NCI-H187 treated with DMSO at 0.1 percent for 48 hours (cell line): Measurements from ENCODE around the gene PAX2.
"Not testable (repeated sequence)": the region's sequence is repeated elsewhere in the genome, so short reads cannot be mapped to it uniquely, and the experiment has no call there.

Experiments used
- DNase-seq: peaks from one replicate; lab custom pipeline; 2025; lab: John Stamatoyannopoulos, UW

Gene PAX2

DNA sequence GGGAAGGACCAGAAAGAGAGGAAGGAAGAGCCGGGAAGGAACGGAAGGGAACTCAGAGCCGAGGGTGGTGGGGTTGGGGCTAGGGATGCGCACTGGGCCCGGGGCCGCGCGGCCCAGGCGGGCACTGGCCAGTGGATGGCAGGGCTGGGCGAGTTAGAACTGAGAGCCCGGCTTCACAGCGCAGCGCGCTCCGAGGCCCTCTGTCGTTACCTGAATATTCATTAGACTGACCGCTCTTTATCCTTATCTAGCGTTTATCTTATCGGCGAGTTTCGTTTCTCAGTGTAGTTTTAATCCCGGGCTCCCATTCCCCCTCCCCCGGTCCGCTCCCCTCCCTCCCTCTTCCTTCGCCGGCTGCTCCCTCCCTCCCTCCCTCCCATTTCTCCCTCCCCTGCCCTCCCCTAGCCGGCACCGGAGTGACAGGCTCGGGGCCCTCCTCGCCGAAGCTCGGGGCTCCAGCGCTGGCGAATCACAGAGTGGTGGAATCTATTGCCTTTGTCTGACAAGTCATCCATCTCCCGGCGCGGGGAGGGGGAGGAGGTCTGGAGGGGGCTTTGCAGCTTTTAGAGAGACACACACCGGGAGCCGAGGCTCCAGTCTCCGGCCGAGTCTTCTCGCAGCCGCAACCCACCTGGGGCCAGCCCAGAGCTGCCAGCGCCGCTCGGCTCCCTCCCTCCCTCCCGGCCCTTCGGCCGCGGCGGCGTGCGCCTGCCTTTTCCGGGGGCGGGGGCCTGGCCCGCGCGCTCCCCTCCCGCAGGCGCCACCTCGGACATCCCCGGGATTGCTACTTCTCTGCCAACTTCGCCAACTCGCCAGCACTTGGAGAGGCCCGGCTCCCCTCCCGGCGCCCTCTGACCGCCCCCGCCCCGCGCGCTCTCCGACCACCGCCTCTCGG, at the start of gene PAX2:
Gene PAX2 (plus strand): TSS at position 596 of the 895 bp plus-strand sequence. CDS start 679 bp downstream, outside the sequence.
- DNase-seq: no peak

DNA sequence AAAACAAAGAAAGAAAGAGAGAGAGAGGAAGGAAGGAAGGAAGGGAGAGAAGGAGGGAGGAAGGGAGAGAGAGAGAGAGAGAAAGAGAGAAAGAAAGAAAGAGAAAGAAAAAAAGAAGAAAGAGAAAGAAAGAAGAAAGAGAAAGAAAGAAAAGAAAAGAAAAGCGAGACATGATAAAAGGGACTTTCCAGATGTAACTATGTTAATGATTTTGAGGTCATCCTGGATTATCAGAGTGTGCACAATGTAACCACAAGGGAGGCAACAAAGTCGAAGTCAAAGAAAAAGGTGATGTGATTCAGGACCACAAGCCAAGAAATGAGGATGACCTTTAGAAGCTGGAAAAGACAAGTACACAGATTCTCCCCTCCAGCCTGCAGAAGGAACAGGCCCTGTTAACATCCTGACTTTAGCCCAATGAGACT, 48.9 kb upstream of the PAX2 start:
- DNase-seq: no peak

DNA sequence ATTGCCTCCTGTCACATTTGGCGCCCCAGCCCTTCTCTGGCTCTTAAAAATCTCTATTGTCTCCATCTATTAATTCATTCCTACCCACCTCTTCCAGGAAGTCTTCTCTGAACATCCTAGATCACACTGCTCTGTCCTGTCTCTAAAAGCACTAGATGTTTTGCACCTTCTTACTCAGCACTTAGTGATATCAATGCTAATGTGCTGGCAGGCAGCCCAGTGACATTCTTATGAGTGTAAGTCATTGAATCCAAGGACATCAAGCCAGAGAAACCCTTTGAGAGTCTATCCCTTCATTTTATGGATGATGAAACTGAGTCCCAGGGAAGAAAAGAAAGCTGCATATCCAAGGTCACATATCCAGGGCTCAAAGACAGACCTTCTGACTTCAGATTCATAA, 48.3 kb upstream of the PAX2 start:
- no peak for DNase-seq

DNA sequence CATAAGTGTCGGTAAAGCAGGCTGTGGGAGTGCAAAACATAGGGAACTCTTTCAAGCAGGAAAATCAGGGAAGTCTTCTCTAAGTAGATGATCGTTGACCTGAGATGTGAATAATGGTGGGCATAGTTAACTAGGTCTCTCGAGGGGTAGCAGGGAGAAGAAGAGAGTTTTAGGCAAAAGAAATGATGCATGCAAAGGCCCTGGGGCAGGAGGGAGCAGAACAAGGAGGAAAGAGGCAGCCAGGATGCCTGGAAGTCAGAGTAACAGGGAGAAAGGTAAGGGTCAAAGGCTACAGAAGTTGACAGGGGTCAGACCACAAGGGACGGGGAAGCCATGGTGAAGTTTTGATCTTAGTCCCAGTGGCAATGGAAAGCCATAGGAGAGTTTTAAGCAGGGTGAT, 47.8 kb upstream of the PAX2 start:
- DNase-seq: no peak

DNA sequence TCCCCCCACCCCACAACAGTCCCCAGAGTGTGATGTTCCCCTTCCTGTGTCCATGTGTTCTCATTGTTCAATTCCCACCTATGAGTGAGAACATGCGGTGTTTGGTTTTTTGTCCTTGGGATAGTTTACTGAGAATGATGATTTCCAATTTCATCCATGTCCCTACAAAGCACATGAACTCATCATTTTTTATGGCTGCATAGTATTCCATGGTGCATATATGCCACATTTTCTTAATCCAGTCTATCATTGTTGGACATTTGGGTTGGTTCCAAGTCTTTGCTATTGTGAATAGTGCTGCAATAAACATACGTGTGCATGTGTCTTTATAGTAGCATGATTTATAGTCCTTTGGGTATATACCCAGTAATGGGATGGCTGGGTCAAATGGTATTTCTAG, 43.7 kb upstream of the PAX2 start:
- DNase-seq: not testable (repeated sequence)

DNA sequence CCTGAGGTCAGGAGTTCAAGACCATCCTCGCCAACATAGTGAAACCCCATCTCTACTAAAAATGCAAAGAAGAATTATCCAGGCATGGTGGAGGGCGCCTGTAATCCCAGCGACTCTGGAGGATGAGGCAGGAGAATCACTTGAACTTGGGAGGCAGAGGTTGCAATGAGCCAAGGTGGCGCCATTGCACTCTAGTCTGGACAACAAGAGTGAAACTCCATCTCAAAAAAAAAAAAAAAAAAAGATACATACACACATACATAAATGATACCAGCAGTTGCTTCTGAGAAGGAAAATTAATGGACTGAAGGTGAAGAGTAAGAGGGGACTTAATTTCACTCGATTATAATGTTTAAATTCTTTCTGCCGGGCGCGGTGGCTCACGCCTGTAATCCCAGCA, 40.2 kb upstream of the PAX2 start:
- DNase-seq: no peak

DNA sequence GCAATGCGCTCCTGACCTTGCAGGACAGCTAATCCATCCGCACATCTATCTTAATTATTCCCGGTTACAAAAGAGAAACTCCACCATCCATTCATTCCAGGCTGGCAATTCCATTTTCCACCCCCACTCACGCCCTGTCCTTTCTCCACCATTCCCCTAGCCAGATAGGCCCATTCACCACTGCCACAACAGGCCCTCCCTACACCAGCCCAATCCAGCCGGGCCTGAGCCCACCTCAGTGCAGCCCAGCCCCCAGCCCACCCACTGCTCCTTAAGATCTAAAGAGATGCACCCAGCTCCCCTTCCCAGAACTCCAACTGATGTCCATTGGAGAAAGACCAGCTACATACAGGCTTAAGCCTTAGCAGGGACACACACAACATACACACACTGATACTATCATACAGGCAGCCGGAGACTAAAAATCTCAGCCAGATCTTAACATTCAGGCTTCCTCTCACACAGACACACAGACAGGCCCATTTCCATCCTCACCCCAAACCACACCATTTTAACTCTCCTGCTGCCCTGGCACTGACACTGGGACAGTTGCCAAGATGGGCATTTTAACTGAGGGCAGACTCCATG, 38.0 kb upstream of the PAX2 start:
- DNase-seq: no peak

DNA sequence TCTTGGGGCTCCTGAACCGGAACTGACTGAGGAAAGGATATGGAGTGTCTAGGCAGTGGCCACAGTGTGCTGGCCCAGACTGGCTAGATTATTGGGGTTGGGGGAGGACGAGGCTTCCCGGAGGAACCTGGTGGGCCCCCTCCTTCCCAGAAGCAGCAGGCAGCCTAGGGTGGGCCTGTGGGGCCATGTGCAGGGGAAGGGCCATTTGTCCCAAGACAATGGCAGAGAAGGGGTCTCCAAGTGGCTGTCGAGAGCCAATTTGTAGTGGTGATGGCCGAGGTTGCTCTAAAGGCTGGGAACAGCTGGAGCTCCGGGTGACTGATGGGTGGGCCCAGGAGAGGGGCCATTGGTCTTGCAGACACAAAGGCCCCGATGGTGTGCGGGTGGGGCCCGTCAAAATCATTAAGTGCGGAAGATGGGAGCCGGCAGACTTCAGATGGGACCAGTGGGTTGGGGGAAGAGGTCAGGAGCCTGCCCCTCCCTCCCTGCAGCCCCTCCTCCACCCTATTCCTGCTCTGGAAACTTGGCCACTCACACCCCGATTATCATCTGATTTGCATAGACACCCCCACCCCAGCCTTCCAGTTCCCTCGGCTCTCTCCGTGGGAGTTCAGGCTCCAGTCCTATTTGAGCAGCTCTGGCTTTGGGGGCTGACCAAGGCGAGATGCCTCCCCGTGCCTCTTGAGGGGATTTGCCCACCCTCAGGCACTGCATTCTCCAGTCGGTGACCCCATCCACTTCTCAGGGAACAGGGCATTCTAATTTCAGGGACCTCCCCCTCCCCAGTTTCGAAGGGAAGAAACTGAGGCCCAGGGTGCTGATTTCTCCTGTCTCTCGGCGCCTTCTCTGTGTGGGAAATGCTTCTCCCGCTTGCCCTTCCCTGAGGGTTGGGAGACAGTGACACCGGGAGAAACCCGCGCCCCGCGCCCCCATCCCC, 36.0 kb upstream of the PAX2 start:
- no peak for DNase-seq

DNA sequence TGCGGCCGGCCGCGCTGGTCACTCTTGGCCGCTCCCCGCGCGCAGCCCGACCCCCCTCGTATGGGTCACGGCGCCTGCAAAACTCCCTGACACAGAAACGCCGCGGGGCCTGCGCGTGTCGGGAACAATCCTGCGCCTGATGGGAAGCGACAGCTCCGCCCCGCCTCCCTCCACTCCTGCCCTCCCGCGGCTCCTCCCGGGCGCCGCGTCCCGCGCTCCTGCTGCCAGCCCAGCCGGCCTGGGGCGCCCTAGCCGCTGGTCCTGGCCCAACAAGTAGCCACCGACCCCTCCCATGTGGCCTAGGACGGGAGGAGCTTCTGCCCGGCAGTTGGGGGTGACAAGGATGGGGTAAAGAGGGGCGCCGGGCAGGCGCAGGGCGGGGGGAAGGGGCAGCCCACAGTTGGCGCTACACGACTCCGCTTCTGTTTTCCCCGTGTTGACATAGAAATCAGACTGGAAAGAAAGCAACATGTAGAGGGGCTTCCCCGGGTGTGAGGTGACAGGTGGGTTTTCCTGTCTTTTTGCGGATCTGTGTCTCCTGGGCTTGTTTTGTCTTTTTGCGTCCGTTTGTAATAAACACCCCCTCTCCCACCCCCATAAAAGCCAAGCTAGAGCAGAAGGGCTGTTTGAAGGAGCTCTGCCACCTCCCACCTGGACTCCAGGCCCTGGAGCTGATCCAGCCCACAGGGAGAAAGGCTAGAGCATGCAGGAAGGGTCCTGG, 35.1 kb upstream of the PAX2 start:
- no peak for DNase-seq

DNA sequence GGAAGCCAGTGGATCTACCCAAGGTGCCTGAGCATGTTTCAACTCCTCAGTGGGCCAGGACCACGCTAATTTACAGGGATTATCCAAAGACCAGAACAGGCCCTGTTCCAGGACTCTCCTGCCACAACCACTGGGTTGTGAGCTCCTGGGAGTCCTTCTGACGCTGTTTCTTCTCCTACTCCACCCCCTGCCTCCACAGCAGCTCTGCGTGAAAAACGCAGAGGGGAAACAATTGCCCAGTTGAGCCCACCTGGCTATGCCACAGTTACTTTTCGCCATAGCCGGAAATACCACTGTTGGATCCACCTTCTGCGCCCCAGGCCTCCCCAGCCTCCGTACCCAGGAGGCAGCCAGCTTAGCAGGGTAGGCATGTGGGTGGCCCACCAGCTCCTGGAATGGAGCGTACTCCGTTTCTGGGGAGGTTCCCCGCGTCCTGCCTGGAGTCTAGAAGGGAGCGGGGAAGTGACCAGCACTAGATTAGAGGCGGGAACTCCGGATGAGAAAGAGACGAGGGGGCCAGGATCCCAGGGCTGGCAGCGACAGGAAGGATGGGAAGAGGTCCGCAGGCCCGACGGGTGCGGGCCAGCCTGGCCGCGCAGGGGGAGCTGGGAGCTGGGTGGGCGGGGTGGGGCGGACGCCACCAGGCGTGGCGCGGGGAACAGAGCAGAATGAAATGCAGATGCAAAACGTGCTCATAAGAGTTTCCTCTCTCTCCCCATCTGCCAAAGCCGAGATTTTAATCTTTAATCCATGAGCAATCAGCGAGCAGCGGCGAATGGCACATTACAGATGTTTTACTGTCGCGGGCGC, 32.1 kb upstream of the PAX2 start:
- DNase-seq: no peak

DNA sequence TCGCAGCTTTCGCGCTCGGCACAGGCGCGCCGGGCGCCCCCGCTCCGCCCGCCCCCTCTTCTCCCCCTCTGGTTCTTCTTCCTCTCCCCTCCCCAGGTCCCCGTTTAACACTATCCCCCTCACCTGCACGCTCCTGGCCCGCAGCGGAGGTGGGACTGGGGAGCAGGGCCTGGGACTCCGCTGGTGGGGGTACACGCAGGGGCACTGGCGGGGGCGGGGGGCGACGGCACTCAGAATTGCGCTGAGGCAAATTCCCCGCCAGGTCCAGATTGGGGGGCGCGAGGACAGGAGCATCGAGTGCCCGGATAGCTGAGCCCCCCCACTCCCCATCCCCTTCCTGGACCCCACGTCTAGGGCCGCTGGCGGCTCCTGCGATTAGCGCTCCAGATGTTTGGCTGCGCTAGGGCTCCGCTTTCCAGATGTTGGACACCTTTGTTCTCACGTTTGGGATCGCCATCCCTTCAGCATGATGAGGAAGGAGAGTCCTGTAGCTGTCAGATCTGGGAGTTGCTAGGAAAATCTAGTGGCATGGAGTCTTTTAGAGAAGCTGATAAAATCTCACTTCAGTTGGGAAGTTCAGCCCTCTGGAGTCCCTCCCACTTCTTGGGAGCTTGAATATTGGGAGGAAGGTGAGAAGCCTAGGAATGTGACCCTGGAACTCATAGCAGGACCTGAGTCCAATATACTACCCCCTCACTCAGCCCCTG, 31.4 kb upstream of the PAX2 start:
- no peak for DNase-seq

DNA sequence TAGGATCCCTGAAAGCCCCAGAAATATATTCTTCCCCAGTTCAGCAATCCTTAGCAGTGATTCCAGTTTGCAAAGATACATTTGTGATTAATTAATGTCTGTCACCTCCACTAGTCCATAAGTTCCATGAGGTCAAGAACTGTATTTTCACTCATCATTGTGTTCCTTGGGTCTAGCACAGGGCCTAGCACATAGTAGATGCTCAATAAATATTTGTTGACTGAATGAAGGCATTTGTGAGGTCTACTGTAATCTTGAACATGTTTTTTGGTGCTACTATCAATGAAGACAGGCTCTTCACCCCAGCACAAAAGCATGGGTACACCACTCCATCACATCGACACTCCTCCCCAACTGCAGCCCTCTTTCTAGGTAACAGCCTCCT, 30.8 kb upstream of the PAX2 start:
- DNase-seq: no peak

DNA sequence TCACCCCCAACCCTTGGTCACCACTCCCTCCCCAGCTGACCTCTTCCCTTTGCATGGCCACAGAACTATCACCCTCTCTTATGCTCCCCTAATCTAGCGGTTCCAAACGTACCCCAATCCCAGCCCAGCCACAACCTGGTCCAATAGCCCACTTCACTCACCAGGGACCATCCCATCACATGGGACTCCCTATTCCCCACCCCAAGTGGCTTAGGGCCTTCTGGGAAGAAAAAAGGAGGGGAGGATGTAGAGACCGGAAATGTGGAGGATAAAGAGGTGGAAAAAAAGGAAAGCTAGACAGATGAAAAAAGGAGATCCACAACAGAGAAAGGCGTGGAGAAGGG, 30.3 kb upstream of the PAX2 start:
- DNase-seq: no peak

DNA sequence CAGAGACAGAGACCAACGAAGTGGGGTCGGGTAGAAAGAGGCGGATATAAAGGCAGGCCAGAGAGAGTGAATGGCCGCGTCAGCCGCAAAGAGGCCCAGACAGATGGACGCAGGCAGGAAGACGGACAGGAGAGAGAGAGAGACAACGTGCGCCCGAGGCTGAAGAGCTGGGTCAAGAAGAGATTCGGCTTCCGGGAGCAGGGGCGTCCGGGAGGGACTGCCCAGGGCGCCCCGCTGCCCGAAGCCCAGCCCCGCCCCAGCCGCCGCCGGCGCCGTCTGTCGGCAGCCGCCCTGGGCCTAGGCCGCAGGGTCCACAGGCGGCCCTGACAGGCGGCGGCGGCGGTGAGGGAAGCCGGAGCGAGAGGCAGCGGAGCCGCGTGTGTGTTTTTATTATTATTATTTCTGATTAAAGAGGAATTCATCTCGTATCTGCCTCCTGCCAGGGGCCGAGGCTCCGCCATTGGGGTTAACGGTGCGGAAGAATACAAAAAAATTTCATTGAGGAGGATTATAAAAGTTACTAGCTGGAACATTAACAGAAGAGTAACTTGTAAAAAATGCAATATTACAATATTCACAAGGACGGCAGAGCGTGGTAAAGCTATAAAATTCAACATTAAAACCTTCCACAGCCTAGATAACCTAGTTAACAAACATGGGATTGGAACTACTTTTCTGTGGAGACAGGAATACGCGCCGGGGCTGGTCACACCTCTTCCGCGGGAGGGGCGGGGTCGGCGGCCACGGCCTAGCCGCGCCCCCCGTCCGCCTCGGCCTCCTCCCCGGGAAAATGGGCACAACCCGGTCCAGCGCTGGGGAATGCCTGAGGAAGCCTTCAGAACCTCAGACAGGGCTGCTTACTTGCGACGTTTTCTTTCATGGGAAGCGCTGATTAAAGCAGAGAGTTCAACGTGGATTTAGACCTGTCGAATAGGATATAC, 29.7 kb upstream of the PAX2 start:
- no peak for DNase-seq

DNA sequence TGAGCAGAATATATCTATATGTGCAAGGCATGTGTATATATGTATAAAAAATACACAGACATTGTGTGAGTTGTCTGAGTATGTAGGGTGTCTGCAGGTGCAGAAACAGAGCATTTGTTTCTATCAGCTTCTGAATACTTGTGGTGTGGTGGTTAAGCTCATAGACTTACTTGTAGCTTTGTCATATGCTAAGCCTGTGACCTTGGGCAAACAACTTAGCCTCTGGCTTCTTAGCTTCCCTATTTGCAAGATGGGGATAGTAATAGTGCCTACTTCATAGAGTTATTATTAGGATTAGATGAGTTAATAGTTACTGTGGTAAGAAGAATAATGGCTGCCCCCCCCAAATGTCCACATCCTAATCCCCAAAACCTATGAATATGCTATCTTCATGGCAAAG, 28.2 kb upstream of the PAX2 start:
- DNase-seq: no peak

DNA sequence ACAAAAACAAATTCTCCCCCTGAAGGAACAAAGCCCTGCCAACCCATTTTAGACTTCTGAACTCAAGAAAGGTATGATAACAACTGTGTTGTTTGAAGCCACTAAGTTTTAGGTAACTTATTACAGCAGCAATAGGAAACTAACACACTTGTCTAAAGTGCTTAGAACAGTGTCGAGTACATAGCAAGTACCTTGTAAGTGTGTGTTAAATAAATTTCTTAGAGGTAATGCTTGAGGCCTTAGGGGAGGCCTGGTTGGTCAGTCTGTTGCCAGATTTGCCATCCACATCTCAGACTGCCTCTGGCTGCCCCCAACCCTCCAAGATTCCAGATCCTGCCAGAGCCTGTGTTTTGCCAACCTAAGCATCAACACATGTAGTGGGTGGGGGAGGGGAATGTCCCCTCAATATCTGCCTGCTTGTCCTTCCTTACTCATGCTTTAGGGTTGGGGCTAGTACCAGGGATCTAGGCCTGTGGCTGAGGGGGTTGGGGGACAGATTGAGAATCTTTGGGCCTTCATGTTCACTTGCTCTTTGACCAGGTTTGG, 27.1 kb upstream of the PAX2 start:
- DNase-seq: no peak

DNA sequence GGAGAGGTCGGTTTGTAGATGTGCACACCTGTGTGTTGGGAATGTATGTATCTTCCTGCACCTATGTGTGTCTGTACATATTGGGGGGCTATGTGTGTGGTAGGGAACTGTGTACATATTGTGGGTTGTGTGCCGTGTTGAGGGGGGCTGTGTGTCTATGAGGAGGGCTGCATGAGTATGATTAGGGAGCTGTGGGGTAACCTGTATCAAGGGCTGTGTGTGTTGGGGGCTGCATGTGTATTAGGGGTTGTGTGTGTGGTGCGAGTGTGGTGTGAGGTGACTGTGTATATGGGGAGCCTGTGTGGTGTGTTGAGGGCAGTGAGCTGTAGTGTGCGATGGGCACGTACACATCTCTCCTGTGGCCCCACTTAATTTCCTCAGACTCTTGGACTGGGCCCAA, 22.2 kb upstream of the PAX2 start:
- no peak for DNase-seq

DNA sequence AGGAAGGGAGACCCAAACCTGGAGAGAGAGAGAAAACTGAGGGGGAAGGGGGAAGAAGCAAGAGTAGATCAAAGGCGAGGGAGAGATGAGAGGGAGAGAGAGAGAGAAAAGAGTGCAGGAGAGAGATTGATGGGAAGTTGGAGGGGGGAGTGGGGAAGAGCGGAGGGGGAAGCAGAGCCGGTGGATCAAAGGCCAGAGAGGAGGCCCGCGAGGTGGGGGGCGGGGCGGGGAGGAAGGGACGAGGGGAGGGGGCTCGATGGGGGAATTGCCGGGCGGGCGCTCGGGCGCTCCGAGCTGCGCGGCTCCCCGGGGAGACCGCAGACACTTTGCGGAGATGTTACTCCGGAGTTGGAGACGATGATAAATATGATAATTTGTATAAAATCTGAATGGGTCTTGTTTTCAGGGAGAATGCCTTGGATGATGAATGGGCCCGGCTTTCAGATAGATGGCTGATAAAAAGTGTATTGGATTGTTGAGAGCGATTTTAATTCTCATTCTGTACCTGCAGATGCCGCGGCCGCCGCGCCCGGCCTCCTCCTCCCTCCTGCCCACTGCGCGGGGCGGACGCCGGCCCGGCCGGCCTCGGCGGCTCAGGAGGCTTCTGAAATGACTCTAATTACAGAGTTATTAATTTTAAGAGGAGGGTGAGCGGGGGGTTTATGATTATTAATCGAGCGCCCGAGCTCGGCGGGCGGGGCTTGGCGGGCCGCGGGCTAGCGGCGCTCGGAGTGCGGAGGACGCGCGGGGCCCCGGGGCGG, 21.4 kb upstream of the PAX2 start:
- no peak for DNase-seq
